Mucosa of gallbladder (tissue), 1 donor: ENCODE data around the gene CDHR5. TPM values are rescaled to one million over a fixed set of nuclear protein-coding genes. Genes with fewer than 3 reads are reported as not detected.

Experiments
- DNase-seq: peaks from one replicate; pipeline ENCODE4 v3.0.0-alpha.2; 2020; ENCODE audit warnings: low spot score
- total RNA-seq: library from RNA; stranded (reverse); gene quantifications from one replicate; pipeline ENCODE4 v1.2.1, GENCODE V29; 2021
- donor health status: DM: no; HTN: no; CAD: no.

Gene CDHR5
- total RNA-seq, 1 donor from 2014 or later: 89.6 TPM

GRCh38 chr11:611001-611996 lies 13.5 kb downstream of the CDHR5 start:
- DNase-seq: no peak

DNA sequence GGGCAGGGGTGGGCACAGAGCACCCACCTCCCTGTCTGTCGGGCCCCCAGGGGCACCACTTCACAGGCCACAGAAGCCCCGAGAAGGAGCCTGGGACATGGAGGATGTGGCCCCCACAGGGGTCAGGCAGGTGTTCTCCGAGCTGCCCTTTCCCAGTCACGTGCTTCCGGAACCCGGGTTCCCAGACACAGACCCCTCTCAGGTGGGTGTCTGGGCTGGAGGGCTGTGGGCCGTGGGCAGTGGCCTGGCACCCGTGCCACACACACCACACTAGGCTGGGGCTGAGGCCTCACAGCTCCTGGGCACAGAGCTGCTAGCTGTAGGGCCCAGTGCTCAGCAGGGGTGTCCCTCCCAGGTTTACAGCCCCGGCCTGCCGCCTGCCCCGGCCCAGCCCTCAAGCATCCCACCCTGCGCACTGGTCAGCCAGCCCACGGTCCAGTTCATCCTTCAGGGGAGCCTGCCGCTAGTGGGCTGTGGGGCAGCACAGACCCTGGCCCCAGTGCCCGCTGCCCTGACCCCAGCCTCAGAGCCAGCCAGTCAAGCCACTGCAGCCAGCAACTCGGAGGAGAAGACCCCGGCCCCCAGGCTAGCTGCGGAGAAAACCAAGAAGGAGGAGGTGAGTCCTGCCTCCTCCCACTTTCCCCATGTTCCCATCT lies 14.5 kb downstream of the CDHR5 start:
- DNase-seq: no peak

GRCh38 chr11:609341-609811 lies 15.4 kb downstream of the CDHR5 start:
- no peak for DNase-seq

- DNase-seq: no peak
Measured at GRCh38 chr11:608791-609251, 15.9 kb downstream of the CDHR5 start.

- no peak for DNase-seq
Measured at GRCh38 chr11:607971-608659, 16.6 kb downstream of the CDHR5 start.

DNA sequence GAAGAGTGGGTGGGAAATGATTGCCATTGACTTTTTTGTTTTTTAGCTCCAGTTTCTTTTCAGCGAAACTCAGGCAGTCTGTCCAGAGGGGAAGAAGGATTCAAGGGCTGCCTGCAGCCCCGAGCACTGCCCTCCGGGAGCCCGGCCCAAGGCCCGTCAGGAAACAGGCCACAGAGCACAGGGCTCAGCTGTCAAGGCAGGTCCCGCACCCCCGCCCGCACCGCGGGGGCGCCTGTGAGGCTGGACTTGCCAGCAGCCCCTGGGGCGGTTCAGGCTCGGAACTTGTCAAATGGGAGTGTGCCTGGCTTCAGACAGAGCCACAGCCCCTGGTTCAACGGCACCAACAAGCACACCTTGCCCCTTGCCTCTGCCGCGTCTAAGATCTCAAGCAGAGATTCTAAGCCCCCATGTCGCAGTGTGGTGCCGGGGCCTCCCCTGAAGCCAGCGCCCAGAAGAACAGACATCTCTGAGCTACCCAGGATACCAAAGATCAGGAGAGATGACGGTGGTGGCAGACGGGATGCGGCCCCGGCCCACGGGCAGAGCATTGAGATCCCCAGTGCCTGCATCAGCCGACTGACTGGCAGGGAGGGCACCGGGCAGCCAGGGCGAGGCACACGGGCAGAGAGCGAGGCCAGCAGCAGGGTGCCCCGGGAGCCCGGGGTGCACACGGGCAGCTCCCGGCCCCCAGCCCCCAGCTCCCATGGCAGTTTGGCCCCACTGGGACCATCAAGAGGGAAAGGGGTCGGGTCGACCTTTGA lies 17.6 kb downstream of the CDHR5 start:
- DNase-seq: no peak

DNA sequence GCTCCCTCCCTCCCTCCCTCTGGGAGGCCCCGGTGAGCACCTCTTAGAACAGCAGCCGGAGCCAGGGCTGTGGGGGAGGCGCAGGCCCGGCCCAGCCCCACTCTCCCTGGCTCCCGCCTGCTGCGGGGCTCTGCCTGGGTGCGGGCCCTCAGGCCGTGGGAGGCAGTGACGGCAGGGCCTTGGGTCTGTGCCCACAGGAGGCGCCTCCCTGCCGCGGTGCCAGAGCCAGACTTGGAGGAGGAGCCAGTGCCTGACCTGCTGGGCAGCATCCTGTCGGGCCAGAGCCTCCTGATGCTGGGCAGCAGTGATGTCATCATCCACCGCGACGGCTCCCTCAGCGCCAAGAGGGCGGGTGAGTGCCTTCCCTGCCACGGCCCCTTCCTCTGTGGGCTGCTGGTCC lies 18.5 kb downstream of the CDHR5 start:
- peak; percentile 91 for DNase-seq

- DNase-seq: no peak
Measured at GRCh38 chr11:605286-606129, 19.2 kb downstream of the CDHR5 start.

DNA sequence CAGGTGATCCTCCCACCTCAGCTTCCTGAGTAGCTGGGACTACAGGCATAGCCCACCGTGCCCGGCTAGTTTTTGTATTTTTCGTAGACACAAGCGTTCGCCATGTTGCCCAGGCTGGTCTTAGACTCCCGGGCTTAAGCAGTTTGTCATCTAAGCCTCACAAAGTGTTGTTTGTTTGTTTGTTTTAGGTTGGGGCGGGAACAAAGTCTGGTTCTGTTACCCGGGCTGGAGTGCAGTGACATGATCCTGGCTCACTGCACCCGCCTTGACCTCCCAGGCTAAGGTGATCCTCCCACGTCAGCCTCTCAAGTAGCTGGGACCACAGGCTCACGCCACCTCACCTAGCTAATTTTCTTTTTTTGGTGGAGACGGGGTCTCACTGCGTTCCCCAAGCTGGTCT lies 21.6 kb downstream of the CDHR5 start:
- DNase-seq: no peak

GRCh38 chr11:601573-602245 lies 23.0 kb downstream of the CDHR5 start:
- DNase-seq: no peak

DNA sequence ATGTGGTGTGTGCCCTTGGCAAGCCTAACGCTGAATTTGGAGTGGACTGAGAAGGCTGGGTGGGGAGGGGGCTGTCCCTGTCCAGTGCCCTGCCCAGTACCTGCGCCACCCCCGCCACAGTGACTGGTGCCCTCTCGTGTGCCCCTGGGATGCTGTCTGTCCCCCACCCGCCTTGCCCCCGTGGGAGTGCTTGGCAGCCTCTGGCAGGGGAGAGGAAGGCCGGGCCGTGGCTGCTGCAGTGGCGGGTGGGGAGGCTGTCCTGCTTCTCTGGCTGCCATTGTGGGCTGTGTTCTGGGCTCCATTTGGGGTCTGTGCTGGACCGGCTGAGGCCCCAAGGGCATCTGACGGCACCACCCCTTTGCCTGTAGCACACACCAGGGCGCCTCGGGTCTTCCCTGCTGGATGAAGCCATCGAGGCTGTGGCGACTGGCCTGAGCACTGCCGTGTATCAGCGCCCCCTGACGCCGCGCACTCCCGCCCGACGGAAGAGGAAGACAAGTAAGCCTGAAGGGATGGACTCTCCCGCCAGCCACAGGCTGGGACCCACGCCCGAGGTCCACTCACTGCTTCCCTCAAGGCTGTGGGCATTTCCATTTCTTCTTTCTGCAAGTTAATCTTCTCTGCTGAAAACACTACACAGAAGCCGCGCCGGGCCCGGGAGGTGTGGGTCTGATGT lies 26.6 kb downstream of the CDHR5 start:
- no peak for DNase-seq

DNA sequence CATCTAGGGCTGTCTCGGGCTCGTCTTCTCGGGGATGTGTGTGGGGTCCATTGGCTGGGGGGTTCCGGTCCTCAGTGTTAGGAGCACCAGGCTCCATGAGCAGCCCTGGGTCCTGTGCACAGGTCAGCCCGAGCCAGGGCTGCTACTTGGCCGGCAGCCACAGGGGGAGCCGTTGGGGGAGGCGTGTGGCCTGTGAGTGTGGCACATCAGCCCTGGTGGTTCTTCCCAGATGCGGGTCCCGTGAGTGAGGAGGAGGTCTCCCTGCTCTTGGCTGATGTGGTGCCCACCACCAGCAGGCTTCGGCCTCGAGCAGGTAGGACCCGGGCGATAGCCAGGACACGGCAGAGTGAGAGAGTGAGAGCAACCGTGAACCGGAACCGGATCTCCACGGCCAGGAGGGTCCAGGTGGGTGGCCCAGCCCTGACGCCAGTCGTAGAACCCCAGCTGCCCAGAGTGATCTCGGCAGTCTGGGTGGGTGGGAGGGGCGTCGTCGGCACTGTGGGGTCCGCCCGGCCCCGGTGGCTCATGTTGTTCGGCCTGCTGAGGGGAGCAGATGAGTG lies 27.5 kb downstream of the CDHR5 start:
- no peak for DNase-seq

GRCh38 chr11:596374-596773 lies 28.4 kb downstream of the CDHR5 start:
- no peak for DNase-seq

GRCh38 chr11:595400-595799 lies 29.4 kb downstream of the CDHR5 start:
- no peak for DNase-seq

DNA sequence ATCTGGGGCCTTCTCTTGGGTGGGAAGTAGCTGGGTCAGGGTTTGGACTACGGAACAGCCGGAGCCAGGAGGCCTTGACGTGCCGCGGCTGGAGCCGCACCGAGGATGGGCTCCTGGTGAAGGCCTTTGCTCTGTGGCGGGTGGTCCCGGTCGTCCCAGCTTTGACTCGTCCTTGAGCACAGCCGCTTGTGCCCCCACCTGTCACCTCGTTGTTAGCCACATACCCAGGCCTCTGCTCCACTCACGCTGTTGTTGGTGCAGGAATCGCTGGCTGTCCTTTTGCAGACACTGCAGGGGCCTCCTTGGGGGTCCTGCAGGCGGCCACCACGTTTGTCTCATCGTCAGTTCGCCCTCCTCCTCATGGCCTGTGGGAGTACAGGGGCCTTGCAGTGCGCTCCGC lies 31.4 kb downstream of the CDHR5 start:
- no peak for DNase-seq

DNA sequence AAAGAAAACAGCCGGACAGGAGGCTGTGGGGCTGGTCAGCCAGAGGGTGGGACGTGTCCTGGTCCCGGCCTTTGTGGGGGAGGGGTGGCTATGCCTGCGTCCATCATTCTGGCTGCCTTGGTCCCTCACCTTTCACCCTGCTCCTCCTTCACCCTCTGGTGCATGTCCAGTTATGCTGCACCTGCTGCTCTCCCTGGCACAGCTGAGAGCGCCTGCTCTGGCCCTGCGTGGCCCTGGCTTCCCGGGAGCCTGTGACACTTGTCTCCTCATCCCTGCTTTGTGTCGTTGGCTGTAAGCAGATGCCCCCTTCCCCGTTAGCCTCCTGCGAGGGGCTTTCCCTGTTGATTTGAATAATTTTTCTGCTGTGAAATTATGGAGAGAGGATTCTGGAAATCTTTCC lies 31.8 kb downstream of the CDHR5 start:
- DNase-seq: no peak

- no peak for DNase-seq
Measured at GRCh38 chr11:592501-592900, 32.3 kb downstream of the CDHR5 start.

- DNase-seq: no peak
Measured at GRCh38 chr11:590997-591396, 33.8 kb downstream of the CDHR5 start.

- DNase-seq: no peak
Measured at GRCh38 chr11:589798-590197, 35.0 kb downstream of the CDHR5 start.
